ENCODE results near the gene RIN3.

The RIN3 gene

GRCh38 chr14:92601131-92601710 lies 87.6 kb downstream of the RIN3 start:
- DNase-seq, result no peak

DNA sequence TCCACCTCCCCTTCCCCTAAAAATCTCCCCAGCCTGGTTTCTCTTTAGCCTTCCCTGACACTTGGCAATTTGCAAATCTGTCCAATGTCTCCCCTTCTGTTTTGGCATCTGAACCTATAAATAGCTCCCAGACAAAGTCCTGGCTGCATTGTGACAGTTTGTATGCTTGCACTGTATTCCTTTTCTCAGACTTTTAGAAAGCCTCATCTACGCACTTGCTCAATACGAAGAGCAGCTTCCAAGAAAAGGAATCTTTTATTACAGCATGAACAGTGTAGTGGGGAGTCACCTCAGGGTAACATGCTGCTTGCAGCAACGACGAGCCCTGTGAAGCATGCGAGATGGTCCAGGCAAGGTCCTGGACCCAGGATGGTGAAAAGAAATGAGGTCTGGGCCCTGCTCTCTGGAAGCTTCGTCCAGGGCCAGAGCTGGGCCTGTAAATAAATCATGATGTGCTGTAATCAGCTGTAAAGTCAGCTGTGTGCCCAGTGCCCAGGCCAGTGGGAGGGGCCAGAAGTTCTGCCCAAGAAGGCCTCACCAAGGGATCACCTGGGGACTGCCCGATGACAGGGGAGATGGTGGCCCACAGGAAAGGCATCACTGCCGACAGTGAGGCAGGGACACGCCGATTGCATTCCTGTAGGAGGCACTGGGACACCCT lies 88.3 kb downstream of the RIN3 start:
- DNase-seq, result no peak

- DNase-seq, result no peak
Observed at GRCh38 chr14:92603309-92604242, 90.0 kb downstream of the RIN3 start.

- no peak for DNase-seq
Observed at GRCh38 chr14:92605274-92605940, 91.8 kb downstream of the RIN3 start.

DNA sequence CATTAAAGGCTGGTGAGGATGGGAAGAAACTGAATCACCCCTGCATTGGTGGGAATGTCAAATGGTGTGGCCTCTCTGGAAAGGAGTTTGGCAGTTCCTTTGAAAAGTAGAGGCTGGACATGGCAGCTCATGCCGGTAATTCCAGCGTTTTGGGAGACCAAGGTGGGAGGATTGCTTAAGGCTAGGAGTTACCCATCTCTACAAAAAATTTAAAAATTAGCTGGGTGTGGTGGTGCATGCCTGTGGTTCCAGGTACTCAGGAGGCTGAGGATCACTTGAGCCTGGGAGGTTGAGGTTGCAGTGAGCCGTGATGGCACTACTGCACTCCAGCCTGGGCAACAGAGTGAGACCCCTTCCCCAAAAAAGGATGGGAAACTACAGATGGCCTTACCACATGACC lies 93.7 kb downstream of the RIN3 start:
- no peak for DNase-seq

DNA sequence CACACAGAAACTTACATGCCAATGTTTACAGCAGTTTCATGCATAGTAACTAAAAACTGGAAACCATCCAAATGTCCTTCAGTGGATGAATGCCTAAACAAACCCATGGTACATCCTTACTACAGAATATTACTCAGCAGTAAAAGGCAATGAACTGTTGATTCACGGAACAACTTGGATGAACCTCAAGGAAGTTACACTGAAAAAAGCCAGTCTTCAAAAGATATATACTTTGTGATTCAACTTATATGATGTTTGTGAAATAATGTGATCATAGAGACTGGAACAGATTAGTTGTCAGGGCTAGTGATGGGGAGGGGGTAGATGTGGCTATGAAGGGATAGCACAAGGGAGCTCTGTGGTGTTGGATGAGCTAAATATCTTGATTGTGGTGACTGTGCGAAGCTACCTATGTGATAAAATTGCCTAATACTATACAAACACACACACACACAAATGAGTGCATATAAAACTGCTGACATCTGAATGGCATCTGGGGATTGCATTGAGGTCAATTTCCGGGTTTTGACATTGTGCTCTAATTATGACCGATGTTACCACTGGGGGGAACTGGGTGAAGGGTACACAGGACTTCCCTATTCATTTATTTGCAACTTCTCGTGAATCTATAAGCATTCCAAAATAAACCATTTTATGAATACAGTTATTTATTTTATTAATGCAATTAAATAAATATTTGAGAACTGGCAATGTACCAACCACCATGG lies 94.3 kb downstream of the RIN3 start:
- no peak for DNase-seq

DNA sequence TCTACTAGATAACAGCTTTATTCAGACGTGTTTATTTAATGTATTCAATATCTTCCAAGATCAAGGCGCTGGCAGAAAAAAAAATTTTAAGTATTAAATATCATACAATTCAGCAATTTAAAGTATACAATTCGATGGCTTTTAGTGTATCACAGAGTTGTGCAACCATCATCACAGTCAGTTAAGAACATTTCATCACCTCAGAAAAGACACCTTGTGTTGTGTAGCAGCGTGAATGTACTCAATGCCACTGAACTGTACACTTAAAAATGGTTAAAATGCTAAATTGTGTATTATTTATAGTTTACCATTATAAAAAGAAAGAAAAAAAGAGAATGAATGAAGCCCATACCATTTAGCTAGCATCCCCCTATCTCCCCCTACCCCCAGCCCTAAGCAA lies 96.4 kb downstream of the RIN3 start:
- DNase-seq, result no peak

DNA sequence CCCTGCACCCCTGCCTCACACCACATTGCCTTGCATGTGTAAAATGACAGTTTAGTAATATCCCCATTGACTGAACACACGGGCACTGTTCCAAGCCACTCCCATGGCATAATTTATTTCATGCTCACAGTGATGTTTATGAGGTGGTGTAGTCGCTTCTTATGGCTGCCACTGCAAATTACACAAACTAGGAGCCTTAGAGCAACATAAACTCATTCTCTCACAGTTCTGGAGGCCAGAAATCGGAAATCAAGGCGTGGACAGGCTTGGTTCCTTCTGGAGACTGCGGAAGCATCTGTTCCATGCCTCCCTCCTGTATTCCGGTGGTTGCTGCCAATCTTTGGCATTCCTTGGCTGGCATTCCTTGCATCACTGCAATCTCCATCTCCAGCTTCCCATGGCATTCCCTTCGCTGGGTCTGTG lies 97.3 kb downstream of the RIN3 start:
- no peak for DNase-seq

DNA sequence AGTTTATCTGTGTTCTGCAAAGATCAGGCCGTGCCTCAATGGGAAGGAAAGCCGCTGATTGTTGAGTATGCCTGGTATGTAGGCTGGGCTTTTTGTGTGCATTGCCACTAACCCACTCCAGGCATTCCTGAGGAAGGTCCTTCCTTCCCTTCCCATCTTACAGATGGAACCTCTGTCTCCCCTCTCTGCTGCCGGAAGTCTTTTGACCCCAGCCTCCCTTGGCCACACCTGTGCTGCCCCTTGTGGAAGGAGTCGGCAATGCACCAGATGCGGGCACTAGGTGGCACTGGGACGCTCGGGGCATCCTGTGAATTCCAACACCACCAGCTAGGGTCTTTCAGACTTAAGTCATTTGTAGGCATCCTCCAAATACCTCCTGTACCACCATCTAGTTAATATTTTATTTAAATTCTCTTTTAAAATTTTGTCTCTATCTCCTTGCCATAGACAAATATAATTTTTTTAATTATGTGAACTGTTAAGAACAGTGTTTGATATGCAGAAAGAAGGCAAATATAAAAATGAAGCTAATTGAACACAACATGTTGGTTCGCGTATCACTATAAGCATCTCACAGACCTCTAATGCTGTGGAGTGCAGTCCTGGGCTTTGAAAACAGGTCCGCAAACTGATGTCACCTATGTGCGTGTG lies 99.6 kb downstream of the RIN3 start:
- DNase-seq, result peak; percentile 57

DNA sequence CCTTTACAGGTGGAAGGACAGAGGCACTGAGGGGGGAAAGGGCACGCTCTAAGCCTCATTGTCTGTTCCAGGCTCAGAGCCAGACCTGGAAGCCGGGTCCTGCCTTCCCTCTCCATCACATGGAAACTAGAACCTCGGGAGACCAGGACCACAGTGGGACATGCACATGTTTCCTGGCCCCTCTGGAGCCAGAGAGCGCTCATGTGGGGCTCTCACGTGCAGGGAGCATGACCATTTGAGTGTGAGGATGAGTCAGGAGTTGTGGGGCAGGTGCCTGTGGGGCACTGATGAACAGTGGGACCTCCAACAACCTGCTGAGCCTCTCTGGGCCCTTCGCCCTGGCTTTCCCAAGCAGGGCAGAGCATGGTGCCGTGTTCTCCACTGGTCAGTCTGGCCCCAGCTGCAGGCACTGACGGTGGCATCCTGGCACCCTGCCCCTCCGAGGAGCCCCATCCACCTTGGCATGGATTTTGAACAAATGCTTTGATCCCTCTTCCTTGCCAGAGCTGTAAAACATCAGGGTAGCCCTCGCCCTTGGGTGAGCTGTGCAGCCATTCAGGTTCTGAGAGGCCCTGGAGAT lies 100.2 kb downstream of the RIN3 start:
- DNase-seq, result no peak

- DNase-seq, result no peak
Observed at GRCh38 chr14:92615451-92615850, 101.9 kb downstream of the RIN3 start.

GRCh38 chr14:92616178-92616577 lies 102.6 kb downstream of the RIN3 start:
- DNase-seq, result no peak

DNA sequence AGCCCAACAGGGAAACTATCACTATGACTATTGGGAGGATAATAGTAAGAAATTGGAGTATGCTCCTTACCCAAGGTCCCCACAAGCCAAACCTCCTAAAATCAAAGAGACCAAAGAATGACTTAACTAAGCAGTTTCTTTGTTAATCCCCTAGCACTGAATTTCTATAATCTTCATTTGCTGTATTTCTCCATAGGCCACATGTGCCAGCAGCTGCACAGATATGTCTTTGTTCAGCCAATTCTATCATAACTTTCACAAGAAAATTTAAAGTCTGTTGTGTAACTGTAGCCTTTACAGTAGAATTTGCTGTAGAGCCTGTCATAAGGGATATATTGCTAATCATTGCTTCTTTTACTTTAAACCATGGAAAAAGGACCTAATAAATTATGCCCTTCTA lies 104.0 kb downstream of the RIN3 start:
- DNase-seq, result no peak

DNA sequence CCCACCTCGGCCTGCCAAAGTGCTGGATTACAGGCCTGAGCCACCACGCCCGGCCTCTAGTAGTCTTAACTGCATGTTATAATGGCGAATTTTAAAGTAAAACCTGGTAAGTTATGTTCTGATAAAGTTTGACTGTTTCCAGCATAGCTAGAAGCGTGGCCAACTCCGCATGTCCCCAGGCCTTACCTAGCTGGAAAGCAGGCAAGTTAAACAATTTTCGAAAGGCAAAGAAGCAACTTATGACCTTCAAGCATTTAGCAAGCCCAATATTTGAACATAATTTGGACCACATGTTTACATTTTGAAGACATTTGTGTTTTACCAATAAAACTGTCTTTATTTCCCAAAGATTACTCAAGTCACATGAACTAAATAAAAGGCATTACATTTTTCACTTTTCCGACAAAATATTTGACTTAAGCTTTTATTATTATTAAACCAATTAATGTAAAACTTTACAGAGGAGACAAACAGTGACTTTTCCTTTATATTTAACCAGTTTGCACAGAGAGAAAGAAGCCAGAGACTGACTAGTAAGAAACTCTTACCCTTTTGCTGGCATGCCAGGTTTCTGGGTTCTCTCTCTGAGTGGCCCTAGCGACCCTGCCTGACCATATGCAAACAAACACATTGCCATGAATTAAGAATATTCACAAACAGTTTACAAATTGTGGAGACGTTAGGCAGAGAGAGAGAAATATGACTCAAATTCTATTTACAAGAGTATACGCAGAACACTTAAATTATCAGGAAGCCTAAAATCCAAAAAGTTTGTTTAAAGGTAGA lies 106.3 kb downstream of the RIN3 start:
- DNase-seq, result no peak

- DNase-seq, result no peak
Observed at GRCh38 chr14:92622311-92622710, 108.7 kb downstream of the RIN3 start.

GRCh38 chr14:92624764-92625163 lies 111.2 kb downstream of the RIN3 start:
- no peak for DNase-seq

- no peak for DNase-seq
Observed at GRCh38 chr14:92625213-92625612, 111.6 kb downstream of the RIN3 start.

DNA sequence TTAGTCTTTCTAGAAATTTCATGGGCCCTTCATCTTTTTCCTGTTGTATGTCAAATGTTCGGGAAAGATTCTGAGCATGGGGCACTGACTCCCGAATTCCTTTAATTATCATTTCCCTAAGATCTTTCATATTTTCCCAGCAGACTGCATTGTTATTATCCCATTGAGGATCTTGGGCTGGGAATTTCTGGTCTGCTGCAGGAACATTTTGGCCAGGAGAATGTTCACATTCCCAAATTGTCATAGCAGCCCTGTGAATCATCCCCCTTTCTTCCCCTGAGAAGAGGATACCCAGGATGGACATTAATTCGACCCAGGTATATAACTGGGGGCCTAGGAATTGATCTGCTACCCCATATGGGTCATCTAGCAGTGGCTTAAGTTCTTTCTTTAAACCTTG lies 112.5 kb downstream of the RIN3 start:
- no peak for DNase-seq

DNA sequence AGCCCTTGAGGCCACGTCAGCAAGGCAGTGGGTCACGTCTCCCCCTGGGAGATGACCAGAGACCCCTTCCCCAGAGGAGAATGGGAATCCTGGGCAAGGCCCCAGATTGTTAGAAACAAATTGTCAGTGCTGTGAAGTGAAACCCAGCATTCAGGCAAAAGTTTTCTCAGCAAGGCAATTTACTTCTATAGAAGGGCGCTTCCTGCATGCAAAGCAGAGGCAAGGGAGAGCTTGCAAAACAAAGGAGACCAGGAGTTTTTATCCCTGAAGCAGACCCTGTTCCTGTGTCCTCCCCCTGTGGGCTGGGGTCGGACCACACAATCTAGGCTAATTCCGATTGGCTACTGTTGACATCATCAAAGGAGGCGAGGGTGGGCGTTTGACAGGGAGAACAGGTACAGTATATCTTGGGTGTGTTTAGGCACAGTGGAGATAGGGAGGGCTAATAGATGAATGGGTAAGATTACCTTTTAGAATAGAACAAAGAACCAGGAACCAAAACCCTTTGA lies 114.2 kb downstream of the RIN3 start:
- no peak for DNase-seq

GRCh38 chr14:92628636-92629035 lies 115.1 kb downstream of the RIN3 start:
- no peak for DNase-seq

DNA sequence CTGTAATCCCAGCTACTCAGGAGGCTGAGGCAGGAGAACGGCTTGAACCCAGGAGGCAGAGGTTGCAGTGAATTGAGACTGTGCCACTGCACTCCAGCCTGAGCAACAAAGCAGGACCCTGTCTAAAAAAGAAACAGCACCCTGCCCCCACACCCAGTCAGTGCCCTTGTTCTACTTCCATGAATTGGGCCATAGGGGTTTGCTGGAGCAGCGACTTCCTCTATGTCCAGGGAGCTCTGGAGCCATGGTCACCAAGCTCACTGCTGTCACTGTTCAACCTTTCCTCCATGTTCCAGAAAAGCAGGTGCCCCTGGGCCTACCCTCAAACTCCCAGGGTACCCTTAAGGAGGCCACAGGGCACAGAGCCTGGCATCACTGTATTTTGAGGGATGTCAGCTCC lies 116.8 kb downstream of the RIN3 start:
- DNase-seq, result no peak

All from NCI-H82 (cell line).